Suprapubic skin (tissue), 4 donors: ENCODE measurements around the gene SSNA1.

Experiments
- CTCF ChIP-seq, 2 donors: fragments of 200-600 bp in 1 of 2; fragments of 450-650 bp in 1 of 2; sonication (generic) in 1 of 2; IDR thresholded peaks; one replicate each; pipeline ENCODE4 v1.5.1; 2016 to 2019; ENCODE audit warnings: antibody characterized with exemption in 2 of 2, mild to moderate bottlenecking in 1 of 2, moderate library complexity in 1 of 2
- EP300 ChIP-seq: sonication (generic); formaldehyde crosslinking; IDR thresholded peaks from one replicate; pipeline ENCODE4 v1.6.1; 2017; ENCODE audit warnings: antibody characterized with exemption
- POLR2AphosphoS5 ChIP-seq, 3 donors: sonication (generic); formaldehyde crosslinking; IDR thresholded peaks; one replicate each; pipeline ENCODE4 v1.6.1; 2017; ENCODE audit warnings: antibody characterized with exemption in 3 of 3

GRCh38 chr9:137216188-137216965 is 27.9 kb downstream of the SSNA1 start:
- TF ChIP-seq CTCF (IDR thresholded peaks at IDR 0.05) (no peak), POLR2AphosphoS5 (IDR thresholded peaks at IDR 0.05) (no peak), EP300 (no peak)
